Kidney capillary endothelial cell (primary cell): ENCODE results near the gene IFITM10.

Experiments used
- DNase-seq: peaks from one replicate; pipeline ENCODE4 v3.0.0-alpha.2; 2018; ENCODE audit warnings: low spot score

Gene IFITM10

DNA sequence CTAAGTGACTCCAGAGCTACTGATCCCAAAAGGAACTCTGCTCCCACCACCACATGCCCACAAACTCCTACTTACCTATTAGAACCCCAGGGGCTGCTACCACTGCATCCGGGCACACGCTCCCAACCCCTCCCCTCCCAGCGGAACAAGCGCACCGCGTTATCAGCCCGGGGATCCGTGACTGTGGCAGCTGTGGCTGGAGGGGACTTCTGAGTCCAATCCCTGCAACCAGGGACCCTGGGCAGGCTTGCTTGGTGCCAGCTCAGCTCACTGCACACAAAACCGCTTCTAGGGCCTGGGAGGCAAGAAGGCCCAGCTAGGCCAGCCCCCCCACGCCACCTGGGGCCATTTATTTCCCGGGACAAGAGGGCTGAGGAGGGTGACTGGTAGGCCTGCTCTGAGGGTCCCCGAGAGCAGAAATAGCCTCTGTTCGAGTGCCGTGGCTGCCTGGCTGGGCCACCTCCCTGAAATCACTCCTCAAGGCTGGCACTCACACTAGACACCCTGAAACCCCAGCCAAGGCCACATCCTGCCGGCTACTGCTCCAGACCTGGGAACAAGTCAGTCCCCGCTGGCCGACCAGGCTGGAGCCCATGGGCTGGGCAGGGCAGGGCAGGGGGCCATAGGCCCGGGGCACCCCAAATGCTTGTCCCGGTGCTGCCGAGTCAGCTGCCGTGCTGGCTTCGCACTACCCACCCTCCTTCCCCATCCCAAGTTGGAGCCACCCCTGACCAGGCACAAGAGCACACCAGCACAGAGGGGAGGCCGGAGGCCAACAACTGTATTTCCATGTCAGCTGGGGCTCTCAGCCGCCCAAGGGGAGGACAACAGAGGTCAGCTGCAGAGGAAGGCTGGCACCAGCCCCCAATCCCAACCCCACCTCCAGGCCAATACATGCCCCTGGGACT lies 1.9 kb upstream of the IFITM10 start:
- no peak for DNase-seq

DNA sequence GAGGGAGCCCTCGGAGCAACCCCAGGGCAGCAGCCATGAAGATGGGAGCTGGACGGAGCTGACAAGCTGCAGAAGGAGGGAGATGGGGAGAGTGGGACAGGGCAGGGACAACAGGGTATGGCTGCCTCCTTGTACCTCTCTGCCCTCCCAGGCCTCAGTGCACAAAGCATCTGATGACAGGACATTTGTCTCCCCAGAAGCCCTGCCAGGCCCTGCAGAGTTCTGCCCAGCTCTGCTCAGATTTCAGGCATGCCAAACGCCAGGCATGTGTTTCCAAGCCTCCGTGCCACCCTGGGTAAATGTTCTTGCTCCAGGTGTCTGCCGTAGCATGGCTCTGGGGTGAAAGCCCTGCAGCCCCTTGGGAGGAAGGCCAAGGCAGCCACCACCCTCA lies 1.1 kb upstream of the IFITM10 start:
- DNase-seq: no peak

DNA sequence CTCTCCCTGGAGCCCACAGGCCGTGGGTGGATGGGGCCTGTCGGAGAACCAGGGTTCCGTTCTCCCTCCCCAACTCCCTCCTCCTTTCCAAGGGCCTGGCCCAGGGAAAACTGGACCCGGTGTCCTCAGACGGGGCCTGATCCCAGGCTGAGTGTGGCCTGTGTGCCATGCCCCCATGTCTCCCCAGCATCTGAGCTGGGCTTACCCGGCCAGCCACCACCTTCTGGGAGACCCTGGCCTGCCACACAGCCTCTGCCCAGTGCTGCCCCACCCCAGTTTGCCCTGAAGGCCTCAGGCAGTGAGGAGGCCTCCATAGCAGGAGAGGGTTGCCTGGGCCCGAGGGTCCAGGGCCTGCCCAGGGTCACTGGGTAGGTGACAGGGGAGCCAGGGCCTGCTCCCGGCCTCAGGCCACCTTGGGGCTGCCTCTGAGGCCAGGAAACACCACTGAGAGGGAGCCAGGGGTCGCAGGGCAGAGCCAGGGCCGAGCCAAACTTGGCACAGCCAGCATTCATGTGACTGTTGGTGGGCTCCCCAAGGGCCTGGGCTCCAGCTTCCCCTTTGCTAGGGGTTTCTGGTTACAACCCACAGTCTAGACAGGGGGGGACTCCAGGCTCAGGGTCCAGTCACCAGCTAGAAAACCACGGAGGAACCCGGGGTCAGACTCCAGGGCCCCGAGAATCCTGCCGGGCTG lies 590 bp upstream of the IFITM10 start:
- no peak for DNase-seq

DNA sequence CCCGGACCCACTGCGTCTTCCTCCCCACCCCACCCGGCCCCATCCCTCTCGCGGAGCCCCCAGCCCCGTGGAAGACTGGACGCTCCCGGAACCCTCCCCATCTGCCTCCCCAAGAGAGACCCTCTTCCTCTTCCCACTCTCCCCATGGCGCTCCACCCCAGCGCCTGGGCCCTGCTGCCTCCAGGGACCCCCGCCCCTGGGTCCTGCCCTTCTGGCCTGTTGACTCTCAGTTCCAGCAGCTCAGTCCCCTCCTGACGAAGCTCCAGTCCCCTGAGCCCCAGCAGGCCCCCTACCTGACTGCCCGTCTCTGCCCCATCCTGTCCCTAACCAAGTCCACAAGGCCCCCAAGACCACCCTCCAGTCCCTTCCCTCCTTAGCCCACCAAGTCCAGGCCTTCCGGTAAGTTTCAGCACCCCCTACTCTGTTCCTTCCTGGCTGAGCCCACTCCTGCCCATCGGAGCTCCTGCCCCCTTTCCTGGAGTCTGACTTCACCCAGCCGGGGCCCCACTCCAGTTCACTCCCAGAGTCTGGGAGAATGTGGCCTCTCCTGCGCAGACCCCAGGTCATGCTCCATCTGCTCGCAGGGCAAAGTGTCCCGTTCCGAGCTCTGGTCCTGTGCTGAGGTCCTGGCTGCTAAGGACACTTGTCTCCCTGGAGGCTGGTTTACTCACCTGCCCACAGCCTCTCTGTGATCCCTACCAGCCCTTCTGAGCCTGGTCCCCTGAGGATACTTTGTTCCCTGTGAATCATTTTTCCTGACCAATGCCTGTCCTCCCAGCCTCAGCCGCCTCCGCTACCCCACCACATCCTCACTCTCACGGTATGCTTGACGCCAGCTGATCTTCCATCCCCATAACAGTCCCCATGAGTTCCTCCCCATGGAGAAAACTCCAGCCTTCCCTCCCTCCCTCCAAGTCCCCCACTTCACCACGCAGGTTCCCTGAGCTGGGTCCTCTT lies 722 bp downstream of the IFITM10 start:
- DNase-seq: peak; percentile 49

DNA sequence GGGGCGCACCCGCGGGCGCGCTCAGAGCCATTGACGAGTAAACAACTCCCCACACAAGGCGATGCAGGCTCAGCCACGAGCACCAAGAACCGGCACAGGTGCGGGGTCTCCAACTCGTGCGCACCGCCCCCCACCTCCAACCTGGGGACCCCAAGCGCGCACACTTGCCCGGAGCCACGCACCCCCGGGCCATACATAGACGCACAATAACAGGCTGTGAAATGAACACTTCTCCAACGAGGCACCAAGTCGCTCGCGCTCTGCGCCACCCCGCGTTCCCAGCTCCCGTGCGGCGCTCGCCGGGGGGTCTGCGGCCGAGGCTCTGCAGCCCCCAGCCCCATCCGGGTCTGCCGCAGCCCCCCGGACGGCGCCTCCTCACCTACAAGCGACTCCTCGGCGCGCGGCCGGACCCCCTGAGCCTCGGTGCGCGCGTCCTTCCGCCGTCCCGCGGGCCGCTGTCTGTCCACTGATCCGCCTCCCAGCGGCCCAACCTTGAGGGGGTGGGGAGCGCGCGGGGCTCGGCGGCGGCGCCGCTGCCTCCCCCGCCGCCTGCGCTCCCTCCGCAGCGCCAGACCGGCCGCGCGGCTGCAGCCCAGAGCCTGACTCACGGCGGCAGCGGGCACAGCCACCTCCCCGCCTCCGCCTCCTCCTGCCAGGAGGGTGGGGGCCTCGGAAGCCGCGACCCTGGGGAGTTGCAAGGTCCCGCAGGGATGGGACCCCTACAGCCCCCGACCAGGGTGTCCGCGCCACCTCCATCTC lies 1.6 kb downstream of the IFITM10 start:
- peak; percentile 32 for DNase-seq

DNA sequence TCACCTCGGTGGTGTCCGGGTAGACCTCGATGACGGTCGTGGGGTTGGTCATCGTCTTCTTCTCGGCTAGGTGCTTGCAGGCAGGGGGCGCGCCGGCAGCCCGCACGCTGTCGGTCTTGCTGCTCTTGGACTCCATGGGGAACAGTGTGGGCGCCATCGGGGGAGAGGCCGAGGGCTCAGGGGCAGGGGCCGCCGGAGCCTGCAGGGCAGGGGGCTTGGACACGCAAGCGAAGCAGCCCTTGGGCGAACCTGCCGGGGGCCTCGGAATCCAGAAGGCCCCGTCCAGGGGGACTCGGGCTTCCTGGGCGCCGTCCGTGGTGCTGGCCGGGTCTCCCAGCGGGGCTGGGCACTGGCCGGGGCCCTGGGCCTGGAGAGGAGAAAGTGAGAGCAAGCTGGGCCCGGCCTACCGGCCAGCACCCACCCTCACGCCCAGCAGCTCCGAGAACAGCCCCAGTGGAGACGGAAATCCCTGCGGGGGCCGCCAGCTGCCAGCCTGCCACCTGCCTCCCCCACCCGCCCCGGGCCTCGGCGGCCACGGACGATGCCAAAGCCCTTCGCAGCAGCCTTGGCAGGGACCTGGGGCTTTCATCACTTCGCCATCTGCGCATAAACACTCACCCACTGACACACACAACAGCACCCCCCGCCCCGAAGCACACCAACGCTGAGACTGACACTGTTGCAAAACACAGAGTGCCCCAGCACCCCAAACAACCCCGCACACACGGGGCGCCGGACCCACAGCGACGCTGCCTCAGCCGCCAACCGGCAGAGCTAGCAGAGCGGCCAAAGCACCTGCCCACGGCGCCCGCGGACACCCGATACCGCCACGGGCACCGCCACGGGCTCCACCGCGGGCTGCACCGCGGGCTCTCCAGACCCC lies 2.4 kb downstream of the IFITM10 start:
- no peak for DNase-seq

DNA sequence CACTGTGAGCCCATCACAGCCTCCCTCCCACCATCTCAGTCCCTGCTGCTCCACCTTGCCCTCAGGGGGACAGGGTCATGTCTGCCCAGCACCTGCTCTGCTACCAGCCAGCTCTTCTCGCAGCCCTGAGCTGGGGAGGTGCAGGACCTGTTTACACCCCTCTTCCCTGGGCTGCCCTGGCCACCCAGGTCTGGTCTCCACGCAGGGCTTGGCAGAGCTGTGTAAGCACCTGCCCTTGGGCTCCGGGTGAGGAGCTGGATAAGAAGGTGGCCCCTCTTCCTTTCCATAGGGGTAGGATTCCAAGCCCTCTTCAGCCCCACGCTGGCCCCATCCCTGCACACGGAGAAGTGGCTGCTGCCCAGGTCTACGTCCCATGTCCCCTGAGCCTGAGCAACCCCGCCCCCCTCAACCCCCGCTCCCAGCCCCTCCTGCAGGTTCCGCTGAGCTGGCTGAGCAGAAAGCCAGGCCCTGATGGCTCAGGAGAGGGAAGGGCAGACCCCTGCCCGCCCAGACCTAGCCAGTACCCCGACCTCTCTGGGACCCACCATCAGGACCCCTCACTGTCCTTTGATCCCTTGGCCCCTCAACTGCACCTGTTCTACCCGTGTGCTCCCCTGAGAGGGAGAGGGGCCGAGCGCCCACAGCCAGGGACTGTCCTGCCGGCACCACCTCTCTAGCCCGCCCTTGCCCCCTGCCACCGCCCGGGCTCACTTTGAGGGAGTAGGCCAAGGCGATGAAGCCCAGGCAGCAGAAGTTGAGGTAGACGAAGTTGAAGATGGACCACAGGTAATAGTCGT lies 3.2 kb downstream of the IFITM10 start:
- DNase-seq: no peak

DNA sequence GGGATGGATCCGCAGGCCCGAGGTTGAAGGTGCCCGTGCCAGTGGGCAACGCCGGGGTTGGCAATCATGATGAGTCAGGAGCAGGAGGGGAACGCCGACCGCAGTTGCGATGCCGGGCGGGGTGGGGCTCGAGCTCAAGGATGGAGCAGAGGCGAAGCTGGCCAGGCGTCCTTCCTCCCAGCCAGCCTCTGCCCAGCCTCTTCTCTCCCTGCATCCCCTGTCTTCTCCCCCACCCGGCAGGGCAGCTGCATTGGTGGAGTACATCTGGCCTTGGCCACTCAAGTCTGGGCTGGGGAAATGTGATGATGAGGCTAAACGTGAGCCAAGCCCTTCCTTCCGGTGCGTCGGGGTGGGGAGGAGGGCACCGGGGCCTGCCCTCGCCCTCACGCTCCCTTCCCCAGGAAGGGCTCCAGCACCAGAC lies 3.9 kb downstream of the IFITM10 start:
- no peak for DNase-seq

DNA sequence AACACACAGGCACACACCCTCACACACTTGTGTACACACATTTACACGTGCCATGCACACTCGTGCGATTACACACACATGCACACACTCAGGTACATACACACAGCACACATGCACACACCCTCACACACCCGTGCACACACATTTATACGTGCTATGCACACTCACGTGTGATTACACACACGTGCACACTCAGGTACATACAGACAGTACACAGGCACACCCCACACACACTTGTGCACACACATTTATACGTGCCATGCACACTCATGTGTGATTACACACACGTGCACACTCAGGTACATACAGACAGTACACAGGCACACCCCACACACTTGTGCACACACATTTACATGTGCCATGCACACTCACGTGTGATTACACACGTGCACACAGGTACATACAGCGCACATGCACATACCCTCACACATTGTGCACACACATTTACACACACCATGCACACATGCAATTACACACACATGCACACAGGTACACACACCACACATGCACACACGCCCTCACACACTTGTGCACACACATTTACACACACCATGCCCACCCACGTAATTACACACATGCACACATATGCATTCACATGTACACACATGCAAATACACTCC lies 4.6 kb downstream of the IFITM10 start:
- DNase-seq: no peak

DNA sequence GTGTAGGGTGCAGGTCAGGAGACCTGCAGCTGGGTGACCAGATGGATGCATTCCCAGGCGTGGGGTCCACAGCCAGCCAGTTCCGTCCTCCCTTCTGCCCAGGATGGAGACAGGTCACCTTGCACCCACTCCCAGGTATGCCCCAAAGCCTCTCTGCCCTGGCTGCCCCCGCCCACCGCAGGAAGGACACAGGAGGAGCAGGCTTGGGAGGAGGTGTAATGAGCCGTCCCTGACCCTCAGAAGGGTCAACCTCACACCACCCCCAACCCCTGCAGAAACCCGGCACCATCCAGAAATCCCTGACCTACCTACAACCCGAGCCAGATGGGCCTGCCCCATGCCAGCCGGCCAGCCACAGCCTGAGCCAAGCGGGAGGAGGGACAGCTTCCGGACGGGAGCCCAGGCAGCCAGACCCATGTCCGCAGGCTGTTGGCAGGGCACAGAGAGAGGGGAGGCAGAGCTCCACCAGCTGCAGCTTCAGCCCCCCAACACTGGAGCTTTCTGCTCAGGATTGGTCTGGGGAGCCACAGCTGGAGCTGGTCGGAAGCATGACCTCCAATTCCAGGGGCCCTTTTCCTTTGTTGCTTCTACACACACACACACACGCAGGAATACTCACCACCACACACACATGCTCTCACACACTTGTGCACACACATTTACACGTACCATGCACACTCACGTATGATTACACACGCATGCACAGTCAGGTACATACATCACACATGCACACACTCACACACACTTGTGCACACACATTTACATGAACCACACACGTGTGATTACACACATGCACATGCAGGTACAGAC lies 5.3 kb downstream of the IFITM10 start:
- DNase-seq: no peak

DNA sequence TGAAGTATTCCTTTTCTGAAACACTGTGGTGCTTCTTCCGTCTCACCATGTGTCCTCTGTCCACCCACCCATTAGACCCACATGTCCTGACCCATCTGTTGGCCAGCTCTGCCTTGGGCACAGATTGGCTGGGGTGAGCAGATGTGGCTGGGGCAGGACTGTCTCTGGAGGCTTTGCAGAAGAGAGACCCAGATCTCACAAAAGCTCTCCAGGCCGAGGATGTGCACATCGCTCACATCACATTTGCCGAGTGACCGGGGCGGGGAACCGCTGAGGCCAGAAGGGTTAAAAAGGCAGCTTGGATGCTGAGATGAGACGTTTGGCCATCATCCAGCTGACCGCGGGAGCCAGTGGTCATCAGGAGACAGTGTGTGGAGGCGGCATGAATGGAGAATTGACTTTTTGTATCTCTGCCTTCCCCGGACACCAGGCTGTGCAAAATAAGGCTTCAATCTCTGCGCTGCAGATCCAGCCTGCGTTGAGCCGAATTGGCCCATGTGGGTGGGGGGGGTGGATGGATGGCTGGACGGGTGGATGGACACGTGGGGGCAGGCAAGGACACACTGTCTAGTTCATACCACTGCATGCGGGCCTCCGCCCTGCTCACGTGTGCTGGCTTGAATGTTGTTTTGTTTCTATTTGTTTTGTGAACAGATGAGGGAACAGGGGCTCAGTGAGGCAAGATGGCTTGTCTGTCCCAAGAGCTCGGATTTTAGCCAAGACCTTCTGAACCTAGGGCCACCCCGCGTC lies 6.1 kb downstream of the IFITM10 start:
- no peak for DNase-seq

DNA sequence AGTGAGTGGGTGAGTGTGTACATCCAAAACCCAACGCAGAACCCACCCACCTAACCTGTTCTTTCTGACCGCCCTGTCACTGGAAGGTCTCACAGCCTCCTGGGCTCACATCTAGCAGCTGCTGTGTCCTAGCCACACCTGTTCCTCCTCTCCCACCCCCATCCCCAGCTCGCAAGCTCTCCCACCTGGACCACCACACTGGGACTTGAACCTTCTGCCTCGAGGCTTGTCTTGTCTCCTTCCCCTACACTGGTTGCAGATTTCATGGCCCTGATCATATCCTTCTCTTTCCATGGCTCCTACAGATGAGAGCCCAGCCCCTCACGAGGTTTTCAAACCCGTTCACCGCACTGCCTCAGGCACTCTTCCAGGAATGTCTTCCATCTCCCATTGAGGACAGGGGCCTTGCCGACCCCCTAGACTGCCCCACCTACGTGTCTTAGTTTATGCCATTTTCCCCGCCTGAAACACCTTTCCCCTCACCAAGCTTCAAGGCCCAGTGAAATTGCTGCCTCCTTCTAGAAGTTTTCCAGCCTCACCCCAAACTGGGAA lies 6.7 kb downstream of the IFITM10 start:
- no peak for DNase-seq

DNA sequence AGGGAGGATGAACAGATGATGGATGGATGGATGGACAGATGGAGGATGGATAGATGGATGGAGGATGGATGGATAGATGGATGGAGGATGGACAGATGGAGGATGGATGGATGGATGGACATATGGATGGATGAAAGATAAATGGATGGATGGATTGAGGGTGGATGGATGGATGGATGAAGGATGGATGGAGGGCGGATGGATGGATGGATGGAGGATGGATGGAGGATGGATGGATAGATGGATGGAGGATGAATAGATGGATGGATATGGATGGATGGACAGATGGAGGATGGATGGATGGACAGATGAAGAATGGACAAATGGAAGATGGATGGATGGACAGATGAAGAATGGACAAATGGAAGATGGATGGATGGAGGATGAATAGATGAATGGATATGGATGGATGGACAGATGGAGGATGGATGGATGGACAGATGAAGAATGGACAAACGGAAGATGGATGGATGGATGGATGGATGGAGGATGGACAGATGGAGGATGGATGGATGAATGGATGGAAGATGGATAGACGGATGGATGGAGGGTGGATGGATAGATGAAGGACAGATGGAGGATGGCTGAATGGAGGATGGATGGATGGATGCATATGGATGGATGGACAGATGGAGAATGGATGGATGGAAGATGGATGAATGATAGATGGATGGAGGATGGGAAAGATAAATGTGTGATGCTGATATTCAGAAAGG lies 7.4 kb downstream of the IFITM10 start:
- no peak for DNase-seq

DNA sequence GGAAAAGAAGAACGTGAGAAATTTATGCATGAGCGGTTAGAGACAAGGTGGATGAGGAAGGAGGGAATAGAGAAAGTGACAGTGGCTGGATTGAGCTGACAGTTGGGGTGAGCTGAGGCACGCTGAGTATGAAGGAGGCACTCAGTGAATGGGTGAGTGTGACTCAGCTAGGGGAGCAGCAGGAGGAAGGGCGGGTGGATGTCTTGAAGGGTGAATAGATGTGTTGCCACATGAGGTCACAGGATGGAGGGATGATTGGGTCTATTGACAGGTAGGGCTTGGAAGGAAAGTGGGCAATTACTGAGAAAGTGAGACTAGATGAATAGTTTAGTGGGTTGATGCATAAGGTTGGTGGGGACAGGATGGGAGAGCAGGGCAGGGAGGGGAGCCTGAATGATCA lies 8.0 kb downstream of the IFITM10 start:
- DNase-seq: no peak

DNA sequence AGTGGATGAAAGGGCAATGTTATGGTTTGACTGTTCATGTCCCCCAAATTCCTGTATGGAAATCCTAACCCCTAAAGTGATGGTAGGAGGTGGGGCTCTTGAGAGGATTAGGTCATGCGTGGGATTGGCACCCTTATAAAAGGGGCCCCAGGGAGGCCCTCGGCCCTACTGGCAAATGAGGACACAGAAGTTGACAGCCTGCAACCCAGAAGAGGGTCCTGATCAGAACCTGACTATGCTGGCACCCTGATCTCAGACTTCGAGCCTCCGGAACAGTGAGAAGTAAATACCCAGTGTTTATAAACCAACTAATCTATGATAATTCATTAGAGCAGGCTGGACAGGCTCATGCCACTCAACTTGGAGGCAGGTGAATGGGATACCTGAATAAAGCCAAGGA lies 8.7 kb downstream of the IFITM10 start:
- DNase-seq: no peak

DNA sequence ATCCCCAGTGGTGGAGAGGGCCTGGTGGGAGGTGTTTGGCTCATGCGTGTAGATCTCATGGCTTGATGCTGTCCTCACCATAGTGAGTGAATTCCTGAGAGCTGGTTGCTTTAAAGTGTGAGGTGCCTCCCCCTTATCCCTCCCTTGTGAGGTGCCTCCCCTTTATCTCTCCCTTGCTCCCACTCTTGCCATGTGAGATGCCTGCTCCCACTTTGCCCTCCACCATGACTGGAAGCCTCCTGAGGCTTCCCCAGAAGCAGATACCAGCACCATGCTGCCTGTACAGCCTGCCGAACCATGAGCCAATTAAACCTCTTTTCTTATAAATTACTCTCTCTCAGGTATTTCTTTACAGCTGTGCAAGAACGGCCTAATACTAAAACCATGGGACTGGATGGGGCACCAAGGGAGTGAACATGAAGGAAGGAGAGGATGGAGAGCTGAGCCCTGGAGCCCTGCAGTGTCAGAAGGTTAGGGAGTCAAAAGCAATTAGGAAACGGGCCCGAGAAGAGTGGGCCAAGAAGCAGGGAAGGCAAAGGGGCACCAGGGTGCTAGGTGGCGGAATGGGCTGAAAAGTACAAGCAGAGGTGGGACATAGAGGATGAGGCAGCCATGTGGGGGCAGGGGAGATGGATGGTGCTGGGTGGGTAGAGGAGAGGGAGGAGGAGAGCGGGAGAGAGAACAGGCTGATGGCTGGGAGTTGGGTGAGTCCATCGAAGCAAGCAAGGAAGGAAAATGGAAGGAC lies 9.4 kb downstream of the IFITM10 start:
- DNase-seq: no peak
